Fibroblast of lung (primary cell): ENCODE data around the gene PLCH2. TPM values are rescaled to one million over a fixed set of nuclear protein-coding genes. Genes with fewer than 3 reads are reported as not detected.

Experiments
- DNase-seq, 2 donors: peaks; one replicate each; pipeline versions ENCODE4 v3.0.0 to v3.0.0-alpha.2; 2010; ENCODE audit warnings: low read depth in 2 of 2
- H2AFZ ChIP-seq: 2 replicates; pipeline ENCODE4 v1.5.1; 2012; ENCODE audit warnings: low read length, control low read depth, inconsistent platforms
- H3K27ac ChIP-seq: 2 replicates; pipeline ENCODE4 v1.5.1; 2011; ENCODE audit warnings: low read length, control low read depth; ENCODE audit not compliant: insufficient read depth
- H3K27me3 ChIP-seq: 2 replicates; pipeline ENCODE4 v1.5.1; 2011; ENCODE audit warnings: mild to moderate bottlenecking, low read length; ENCODE audit not compliant: control insufficient read depth, insufficient read depth
- H3K36me3 ChIP-seq: 2 replicates; pipeline ENCODE4 v1.5.1; 2011; ENCODE audit warnings: low read length; ENCODE audit not compliant: control insufficient read depth, insufficient read depth
- H3K4me1 ChIP-seq: 2 replicates; pipeline ENCODE4 v1.5.1; 2011; ENCODE audit warnings: low read length; ENCODE audit not compliant: control insufficient read depth, insufficient read depth; ENCODE audit errors: extremely low read depth
- H3K4me2 ChIP-seq: 2 replicates; pipeline ENCODE4 v1.5.1; 2011; ENCODE audit warnings: low read length, control low read depth; ENCODE audit not compliant: insufficient read depth; ENCODE audit errors: extremely low read depth
- H3K4me3 ChIP-seq, 4 experiments: fragments of 200-600 bp in 1 of 4; sonication (generic) in 1 of 4; replicated peaks in 1 of 4; 2 replicates each; pipeline ENCODE4 v1.5.1; 2011 to 2016; ENCODE audit warnings: low read length in 4 of 4, low read depth in 3 of 4, mild to moderate bottlenecking in 3 of 4, control low read depth in 2 of 4, inconsistent platforms in 1 of 4, mixed read lengths in 1 of 4; ENCODE audit not compliant: insufficient read depth in 1 of 4; ENCODE audit errors: control extremely low read depth in 1 of 4
- H3K79me2 ChIP-seq: 2 replicates; pipeline ENCODE4 v1.5.1; 2012; ENCODE audit warnings: mild to moderate bottlenecking, low read length, inconsistent platforms; ENCODE audit not compliant: control insufficient read depth, insufficient read depth
- H3K9ac ChIP-seq: 2 replicates; pipeline ENCODE4 v1.5.1; 2011; ENCODE audit warnings: mild to moderate bottlenecking, low read length, control low read depth; ENCODE audit not compliant: insufficient read depth
- H3K9me3 ChIP-seq: 2 replicates; pipeline ENCODE4 v1.5.1; 2012; ENCODE audit warnings: low read depth, low read length; ENCODE audit not compliant: control insufficient read depth, insufficient read depth
- H4K20me1 ChIP-seq: 2 replicates; pipeline ENCODE4 v1.5.1; 2011; ENCODE audit warnings: low read length; ENCODE audit not compliant: control insufficient read depth, insufficient read depth; ENCODE audit errors: extremely low read depth
- CTCF ChIP-seq, 2 donors: IDR thresholded peaks in 1 of 2; conservative IDR thresholded peaks in 1 of 2; 1 replicate in 1 of 2; 2 replicates in 1 of 2; pipeline ENCODE4 v1.5.1; 2011 to 2012; ENCODE audit warnings: low read length in 2 of 2, control low read depth in 1 of 2, inconsistent platforms in 1 of 2, low read depth in 1 of 2, mild to moderate bottlenecking in 1 of 2
- EZH2 ChIP-seq: IDR thresholded peaks from 2 replicates; pipeline ENCODE4 v1.5.1; 2012; ENCODE audit warnings: low read length, control low read depth, mild to moderate bottlenecking; ENCODE audit errors: missing control alignments
- polyA plus RNA-seq, 2 donors: library from polyadenylated mRNA; depleted of rRNA in 1 of 2; stranded (reverse) in 1 of 2; unstranded in 1 of 2; fragments of >200 nt; gene quantifications; 2 replicates each; pipeline ENCODE4 v1.2.1, GENCODE V29; 2011 to 2012; ENCODE audit warnings: missing spikeins in 1 of 2
- total RNA-seq: library from RNA; depleted of rRNA; stranded (reverse); fragments of >200 nt; gene quantifications from 2 replicates; pipeline ENCODE4 v1.2.1, GENCODE V29; 2014

Gene PLCH2
- total and polyA plus RNA-seq, 2 donors (not counting 1 experiment from before 2014, with no cell fraction given), result 0.02 to 0.17 TPM

GRCh38 chr1:2509589-2509988 is 33.5 kb downstream of the PLCH2 start:
- no peaks in the 10 kb centered on the region for H4K20me1 ChIP-seq
- no peak for DNase-seq
- H3K4me2 ChIP-seq, result no peak overlapping the region
- TF ChIP-seq CTCF (conservative IDR thresholded peaks at IDR 0.05 in 1 of 2, IDR thresholded peaks at IDR 0.05 in 1 of 2; ENCODE audit: low read depth in 1 of 2, low read length in 2 of 2) (no peak), EZH2 (no peak)
- no peaks in the 10 kb centered on the region for H3K9me3 ChIP-seq
- H3K9ac ChIP-seq, result no peak overlapping the region
- H3K4me3 ChIP-seq, result no peak overlapping the region
- no peak overlapping the region for H3K27ac ChIP-seq
- H3K79me2 ChIP-seq, result no peaks in the 10 kb centered on the region
- H3K27me3 ChIP-seq, result peaks cover 3% of the 10 kb centered on the region
- H2AFZ ChIP-seq, result no peak overlapping the region
- peaks cover 14% of the 10 kb centered on the region for H3K36me3 ChIP-seq
- H3K4me1 ChIP-seq, result peaks cover 6% of the 10 kb centered on the region

GRCh38 chr1:2510366-2511155 is 34.5 kb downstream of the PLCH2 start:
- Histone ChIP-seq H3K9me3 (no peaks in the 10 kb centered on the region), H3K79me2 (no peaks in the 10 kb centered on the region), H3K36me3 (peaks cover 14% of the 10 kb centered on the region), H3K4me3 (no peak overlapping the region), H4K20me1 (no peaks in the 10 kb centered on the region), H2AFZ (no peak overlapping the region), H3K27me3 (no peaks in the 10 kb centered on the region), H3K4me2 (no peak overlapping the region), H3K9ac (no peak overlapping the region), H3K27ac (no peak overlapping the region), H3K4me1 (peaks cover 6% of the 10 kb centered on the region)
- DNase-seq, result no peak
- TF ChIP-seq EZH2 (no peak), CTCF (conservative IDR thresholded peaks at IDR 0.05 in 1 of 2, IDR thresholded peaks at IDR 0.05 in 1 of 2; ENCODE audit: low read depth in 1 of 2, low read length in 2 of 2) (no peak)

DNA sequence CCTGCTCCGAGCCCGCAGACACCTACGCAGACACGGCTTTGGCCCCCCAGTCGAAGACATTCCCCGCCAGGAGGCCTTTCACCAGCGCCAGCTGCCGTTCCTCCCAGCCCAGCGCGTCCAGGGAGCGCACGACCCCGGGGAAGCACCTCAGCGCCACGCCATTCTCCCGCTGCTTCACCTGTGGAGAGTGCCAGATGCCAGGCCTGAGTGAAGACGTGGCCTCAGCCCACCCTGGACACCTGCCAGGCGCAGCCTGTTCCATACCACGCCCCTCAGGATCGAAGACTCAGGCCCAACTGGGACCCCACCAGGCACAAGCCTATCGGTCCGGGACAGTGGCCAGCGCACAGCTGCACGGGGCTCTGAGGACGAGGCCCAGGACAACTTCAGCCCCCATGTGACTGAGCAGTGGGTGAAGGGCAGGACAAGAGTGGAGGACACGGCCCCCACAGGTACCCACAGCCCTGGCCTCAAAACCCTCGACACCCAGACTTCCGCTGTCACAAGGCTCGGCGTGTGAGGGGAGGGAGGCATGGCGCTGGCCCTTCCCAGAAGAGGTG is 36.9 kb downstream of the PLCH2 start:
- H3K79me2 ChIP-seq, result no peaks in the 10 kb centered on the region
- no peak overlapping the region for H3K9ac ChIP-seq
- no peaks in the 10 kb centered on the region for H3K9me3 ChIP-seq
- H3K4me3 ChIP-seq, result no peak overlapping the region
- H3K27me3 ChIP-seq, result no peaks in the 10 kb centered on the region
- no peak for TF ChIP-seq CTCF (conservative IDR thresholded peaks at IDR 0.05 in 1 of 2, IDR thresholded peaks at IDR 0.05 in 1 of 2; ENCODE audit: low read depth in 1 of 2, low read length in 2 of 2)
- TF ChIP-seq EZH2, result no peak
- H3K4me2 ChIP-seq, result no peak overlapping the region
- H3K36me3 ChIP-seq, result peaks cover 21% of the 10 kb centered on the region
- H3K4me1 ChIP-seq, result no peaks in the 10 kb centered on the region
- no peak overlapping the region for H2AFZ ChIP-seq
- DNase-seq, result no peak
- no peaks in the 10 kb centered on the region for H4K20me1 ChIP-seq
- H3K27ac ChIP-seq, result no peak overlapping the region
